ENCODE measurements around the gene DPH2. TPM values are rescaled to one million over a fixed set of nuclear protein-coding genes. Genes with fewer than 3 reads are reported as not detected.

The DPH2 gene
- total RNA-seq, 2 donors from 2014 or later, result 20.5 to 23.0 TPM

DNA sequence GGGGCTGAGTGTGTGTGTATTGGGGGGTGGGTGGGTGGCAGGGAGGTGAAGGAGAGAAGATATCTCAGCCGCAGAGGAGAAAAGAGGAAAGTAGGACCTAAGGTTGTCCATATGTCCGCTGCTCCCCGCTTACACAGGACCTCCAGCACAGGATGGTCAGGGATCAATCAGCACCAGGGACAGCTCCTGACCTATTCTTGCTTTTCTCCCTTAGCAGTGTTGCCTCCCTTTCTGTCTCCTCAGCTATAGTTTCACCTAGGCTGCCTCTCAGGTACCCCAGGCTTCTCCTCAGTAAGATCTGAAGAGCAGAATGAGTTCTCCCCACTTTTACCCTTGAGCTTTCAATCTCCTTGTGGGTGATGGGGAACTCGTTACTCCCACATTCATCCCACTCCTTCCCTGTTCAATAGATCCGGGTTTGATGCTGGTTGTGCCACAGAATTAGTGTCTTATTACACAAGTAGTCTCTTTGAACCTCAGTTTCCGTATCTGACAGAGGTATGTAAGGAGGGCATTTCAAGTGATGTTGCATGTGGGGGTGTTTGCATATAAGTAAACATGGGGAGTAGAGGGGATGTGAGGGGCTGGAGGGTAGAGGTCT, 1.4 kb upstream of the DPH2 start:
- Histone ChIP-seq H3K9me3 (no peaks in the 10 kb centered on the region), H3K27ac (no peak overlapping the region), H3K36me3 (peaks cover 6% of the 10 kb centered on the region), H3K27me3 (no peaks in the 10 kb centered on the region), H3K4me3 (no peak overlapping the region), H3K4me1 (peaks cover 0 to 18% of the 10 kb centered on the region in 2 donors)
- DNase-seq (ENCODE audit: low spot score), result no peak
- TF ChIP-seq, protein P1, sequence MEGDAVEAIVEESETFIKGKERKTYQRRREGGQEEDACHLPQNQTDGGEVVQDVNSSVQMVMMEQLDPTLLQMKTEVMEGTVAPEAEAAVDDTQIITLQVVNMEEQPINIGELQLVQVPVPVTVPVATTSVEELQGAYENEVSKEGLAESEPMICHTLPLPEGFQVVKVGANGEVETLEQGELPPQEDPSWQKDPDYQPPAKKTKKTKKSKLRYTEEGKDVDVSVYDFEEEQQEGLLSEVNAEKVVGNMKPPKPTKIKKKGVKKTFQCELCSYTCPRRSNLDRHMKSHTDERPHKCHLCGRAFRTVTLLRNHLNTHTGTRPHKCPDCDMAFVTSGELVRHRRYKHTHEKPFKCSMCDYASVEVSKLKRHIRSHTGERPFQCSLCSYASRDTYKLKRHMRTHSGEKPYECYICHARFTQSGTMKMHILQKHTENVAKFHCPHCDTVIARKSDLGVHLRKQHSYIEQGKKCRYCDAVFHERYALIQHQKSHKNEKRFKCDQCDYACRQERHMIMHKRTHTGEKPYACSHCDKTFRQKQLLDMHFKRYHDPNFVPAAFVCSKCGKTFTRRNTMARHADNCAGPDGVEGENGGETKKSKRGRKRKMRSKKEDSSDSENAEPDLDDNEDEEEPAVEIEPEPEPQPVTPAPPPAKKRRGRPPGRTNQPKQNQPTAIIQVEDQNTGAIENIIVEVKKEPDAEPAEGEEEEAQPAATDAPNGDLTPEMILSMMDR (IDR thresholded peaks at IDR 0.05), result no peak

DNA sequence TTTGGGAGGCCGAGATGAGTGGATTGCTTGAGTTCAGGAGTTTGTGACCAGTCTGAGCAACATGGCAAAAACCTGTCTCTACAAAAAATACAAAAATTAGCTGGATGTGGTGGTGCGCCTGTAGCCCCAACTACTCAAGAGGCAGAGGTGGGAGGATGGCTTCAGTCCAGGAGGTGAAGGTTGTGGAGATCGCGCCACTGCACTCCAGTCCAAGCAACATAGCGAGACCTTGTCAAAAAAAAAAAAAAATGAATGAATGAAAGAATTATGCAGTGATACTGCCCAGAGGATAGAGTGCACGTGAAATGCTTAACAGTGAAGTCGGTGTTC, 429 bp upstream of the DPH2 start:
- Histone ChIP-seq H3K4me1 (peaks cover 0 to 25% of the 10 kb centered on the region in 2 donors), H3K36me3 (peaks cover 6% of the 10 kb centered on the region), H3K27ac (no peak overlapping the region), H3K9me3 (no peaks in the 10 kb centered on the region), H3K4me3 (peak overlapping the region in 1 of 2 donors; percentile 69), H3K27me3 (no peaks in the 10 kb centered on the region)
- DNase-seq (ENCODE audit: low spot score), result no peak
- TF ChIP-seq, protein P1 (IDR thresholded peaks at IDR 0.05), result no peak

DNA sequence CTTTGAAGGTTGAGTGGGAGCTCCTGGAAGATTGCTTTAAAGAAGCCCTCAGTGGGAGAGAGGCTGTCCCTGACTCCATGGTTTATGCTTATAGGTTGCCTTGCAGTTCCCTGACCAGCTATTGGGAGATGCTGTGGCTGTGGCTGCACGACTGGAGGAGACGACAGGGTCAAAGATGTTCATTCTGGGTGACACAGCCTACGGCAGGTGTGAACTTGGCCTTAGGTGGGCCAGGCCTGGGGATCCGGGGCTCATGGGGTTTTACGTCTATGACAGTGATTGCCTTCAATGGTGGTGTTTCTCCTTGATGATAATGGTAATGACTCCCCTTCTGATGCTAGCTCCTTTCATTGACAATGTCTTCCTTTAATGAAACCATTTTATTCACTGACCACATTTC, 692 bp downstream of the DPH2 start:
- Histone ChIP-seq H3K36me3 (peaks cover 6% of the 10 kb centered on the region), H3K27me3 (no peaks in the 10 kb centered on the region), H3K9me3 (no peaks in the 10 kb centered on the region), H3K4me3 (peak overlapping the region; percentile 69 to 86), H3K27ac (no peak overlapping the region), H3K4me1 (peaks cover 0 to 27% of the 10 kb centered on the region in 2 donors)
- TF ChIP-seq, protein P1 (IDR thresholded peaks at IDR 0.05), result no peak
- DNase-seq (ENCODE audit: low spot score), result no peak

DNA sequence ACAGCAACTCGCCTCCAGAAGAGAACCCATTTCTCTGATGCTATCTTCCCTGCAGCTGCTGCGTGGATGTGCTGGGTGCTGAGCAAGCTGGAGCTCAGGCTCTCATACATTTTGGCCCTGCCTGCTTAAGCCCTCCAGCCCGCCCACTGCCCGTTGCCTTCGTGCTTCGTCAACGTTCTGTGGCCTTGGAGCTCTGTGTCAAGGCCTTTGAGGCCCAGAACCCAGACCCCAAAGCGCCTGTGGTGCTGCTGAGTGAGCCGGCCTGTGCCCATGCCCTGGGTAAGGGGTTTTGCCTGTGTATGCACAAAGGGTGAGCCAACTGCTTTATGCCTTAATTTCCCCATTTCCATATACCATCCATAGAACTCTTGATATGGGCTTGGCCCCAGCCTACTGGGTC, 1.1 kb downstream of the DPH2 start:
- TF ChIP-seq, protein P1 (IDR thresholded peaks at IDR 0.05), result no peak
- H3K36me3 ChIP-seq, result peaks cover 6% of the 10 kb centered on the region
- H3K4me3 ChIP-seq, result peak overlapping the region in 1 of 2 donors; percentile 69
- peaks cover under 1 to 31% of the 10 kb centered on the region in 2 donors for H3K4me1 ChIP-seq
- H3K9me3 ChIP-seq, result no peaks in the 10 kb centered on the region
- no peak overlapping the region for H3K27ac ChIP-seq
- no peaks in the 10 kb centered on the region for H3K27me3 ChIP-seq
- DNase-seq (ENCODE audit: low spot score), result no peak

DNA sequence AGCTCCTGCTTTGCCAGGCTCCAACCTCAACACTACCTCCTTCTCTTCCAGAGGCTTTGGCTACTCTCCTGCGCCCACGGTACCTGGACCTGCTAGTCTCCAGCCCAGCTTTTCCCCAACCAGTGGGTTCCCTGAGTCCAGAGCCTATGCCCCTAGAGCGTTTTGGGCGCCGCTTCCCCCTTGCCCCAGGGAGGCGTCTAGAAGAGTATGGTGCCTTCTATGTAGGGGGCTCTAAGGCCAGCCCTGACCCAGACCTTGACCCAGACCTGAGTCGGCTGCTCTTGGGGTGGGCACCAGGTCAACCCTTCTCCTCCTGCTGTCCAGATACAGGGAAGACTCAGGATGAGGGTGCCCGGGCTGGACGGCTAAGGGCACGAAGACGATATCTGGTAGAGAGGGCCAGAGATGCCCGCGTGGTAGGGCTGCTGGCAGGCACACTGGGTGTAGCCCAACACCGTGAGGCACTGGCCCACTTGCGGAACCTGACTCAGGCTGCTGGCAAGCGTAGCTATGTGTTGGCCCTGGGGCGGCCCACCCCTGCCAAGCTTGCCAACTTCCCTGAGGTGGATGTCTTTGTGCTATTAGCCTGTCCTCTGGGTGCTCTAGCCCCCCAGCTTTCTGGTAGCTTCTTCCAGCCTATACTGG, 1.6 kb downstream of the DPH2 start:
- no peak overlapping the region for H3K27ac ChIP-seq
- peaks cover 10% of the 10 kb centered on the region for H3K36me3 ChIP-seq
- peaks cover 3 to 37% of the 10 kb centered on the region in 2 donors for H3K4me1 ChIP-seq
- H3K27me3 ChIP-seq, result no peaks in the 10 kb centered on the region
- DNase-seq (ENCODE audit: low spot score), result no peak
- no peak overlapping the region for H3K4me3 ChIP-seq
- no peaks in the 10 kb centered on the region for H3K9me3 ChIP-seq
- TF ChIP-seq, protein P1 (IDR thresholded peaks at IDR 0.05), result no peak
